HCT116 (cell line): ENCODE measurements around the gene CASP7. TPM values are rescaled to one million over a fixed set of nuclear protein-coding genes. Genes with fewer than 3 reads are reported as not detected.

ENCODE experiments used
- ATAC-seq: fragments of 200-7000 bp; cut with Tn5 transposase; 2 replicates; pipeline ENCODE4 v1.9.1; 2020; ENCODE audit warnings: mild to moderate bottlenecking, moderate library complexity
- BruUV-seq: library from RNA; stranded (reverse); fragments of 400-500 nt; replicated peaks from 2 replicates; lab custom pipeline; 2021; lab: Mats Ljungman, UMichigan
- CTCF ChIA-PET: fragments of 300-600 bp; sonication (Branson Sonifier 250); formaldehyde crosslinking; loops from one replicate; lab custom pipeline; 2021; ENCODE audit warnings: antibody characterized with exemption; lab: Charles Lee
- POLR2A ChIA-PET: fragments of 300-600, 350-600 bp; sonication (Branson Sonifier 250); formaldehyde crosslinking; loops from one replicate; lab custom pipeline; 2021; ENCODE audit warnings: antibody characterized with exemption; lab: Charles Lee
- RAD21 ChIA-PET, 2 experiments: fragments of 300-600 bp; sonication (Branson Sonifier 250); formaldehyde crosslinking; loops; one replicate each; lab custom pipeline; 2023; ENCODE audit warnings: low total read pairs in 2 of 2; ENCODE audit not compliant: uncharacterized antibody in 2 of 2, unreplicated experiment in 2 of 2, low non-redundant PET in 1 of 2; lab: Charles Lee
- DNase-seq: peaks from one replicate; pipeline ENCODE4 v3.0.0-alpha.2; 2010; ENCODE audit warnings: low read depth, low spot score
- H2AFZ ChIP-seq: fragments of 200-600 bp; shearing (Covaris generic), sonication (generic); 2 replicates; pipeline ENCODE4 v1.6.1; 2017; ENCODE audit warnings: low read depth, mixed run types, mixed read lengths, antibody characterized with exemption, low read length; ENCODE audit not compliant: poor library complexity, severe bottlenecking
- H3K27ac ChIP-seq: 2 replicates; pipeline ENCODE4 v1.5.1; 2012; ENCODE audit warnings: low read depth, low read length
- H3K27me3 ChIP-seq: fragments of 200-600 bp; sonication (generic); 2 replicates; pipeline ENCODE4 v1.6.1; 2016; ENCODE audit warnings: mixed run types, low read length, mixed read lengths; ENCODE audit not compliant: insufficient read depth
- H3K36me3 ChIP-seq, 2 experiments: fragments of 200-500 bp in 1 of 2; fragments of 200-600 bp in 1 of 2; sonication (Bioruptor generic) in 1 of 2; sonication (generic) in 1 of 2; 2 replicates each; pipeline versions ENCODE4 v1.5.1 to v1.6.1; 2014 to 2016; ENCODE audit warnings: low read length in 2 of 2, inconsistent platforms in 1 of 2, mixed read lengths in 1 of 2, mixed run types in 1 of 2; ENCODE audit not compliant: insufficient read depth in 2 of 2, control insufficient read depth in 1 of 2
- H3K4me1 ChIP-seq, 2 experiments: fragments of 200-600 bp in 1 of 2; sonication (generic) in 1 of 2; 2 replicates each; pipeline versions ENCODE4 v1.5.1 to v1.6.1; 2012 to 2017; ENCODE audit warnings: low read length in 2 of 2, inconsistent platforms in 1 of 2, mild to moderate bottlenecking in 1 of 2, mixed read lengths in 1 of 2, mixed run types in 1 of 2, moderate library complexity in 1 of 2; ENCODE audit not compliant: insufficient read depth in 2 of 2, control insufficient read depth in 1 of 2
- H3K4me2 ChIP-seq: fragments of 200-600 bp; sonication (generic); 2 replicates; pipeline ENCODE4 v1.6.1; 2017; ENCODE audit warnings: mixed run types, low read length, mixed read lengths
- H3K4me3 ChIP-seq, 2 experiments: fragments of 200-600 bp in 1 of 2; sonication (generic) in 1 of 2; replicated peaks in 1 of 2; 2 replicates each; pipeline ENCODE4 v1.5.1; 2011 to 2016; ENCODE audit warnings: low read length in 2 of 2, control low read depth in 1 of 2, low read depth in 1 of 2, mild to moderate bottlenecking in 1 of 2, mixed read lengths in 1 of 2, mixed run types in 1 of 2
- H3K79me2 ChIP-seq: fragments of 200-600 bp; sonication (generic); 2 replicates; pipeline ENCODE4 v1.6.1; 2017; ENCODE audit warnings: mild to moderate bottlenecking, mixed run types, low read length, moderate library complexity, mixed read lengths; ENCODE audit not compliant: insufficient read depth
- H3K9ac ChIP-seq: fragments of 200-600 bp; sonication (generic); 2 replicates; pipeline ENCODE4 v1.6.1; 2016; ENCODE audit warnings: low read length, mixed read lengths
- H3K9me2 ChIP-seq: fragments of 200-600 bp; sonication (generic), shearing (Covaris generic); 2 replicates; pipeline ENCODE4 v1.6.1; 2017; ENCODE audit warnings: mixed run types, mild to moderate bottlenecking, moderate library complexity; ENCODE audit not compliant: insufficient read depth
- H3K9me3 ChIP-seq, 2 experiments: fragments of 200-500 bp in 1 of 2; fragments of 200-600 bp in 1 of 2; sonication (Bioruptor generic) in 1 of 2; sonication (generic) in 1 of 2; 2 replicates each; pipeline ENCODE4 v1.6.1; 2014 to 2017; ENCODE audit warnings: low read length in 2 of 2, mixed read lengths in 2 of 2, inconsistent platforms in 1 of 2, low read depth in 1 of 2, mild to moderate bottlenecking in 1 of 2, mixed run types in 1 of 2, moderate library complexity in 1 of 2; ENCODE audit not compliant: control insufficient read depth in 1 of 2, insufficient read depth in 1 of 2
- H4K20me1 ChIP-seq: fragments of 200-600 bp; sonication (generic), shearing (Covaris generic); 2 replicates; pipeline ENCODE4 v1.6.1; 2017; ENCODE audit warnings: mixed run types, mild to moderate bottlenecking, moderate library complexity; ENCODE audit not compliant: insufficient read depth
- CBX3 ChIP-seq: IDR thresholded peaks from 2 replicates; pipeline ENCODE4 v1.6.1; 2012; ENCODE audit warnings: low read depth
- CEBPB ChIP-seq: IDR thresholded peaks from 2 replicates; pipeline ENCODE4 v1.6.1; 2012; ENCODE audit warnings: low read depth
- EGR1 ChIP-seq: IDR thresholded peaks from 2 replicates; pipeline ENCODE4 v1.6.1; 2012; ENCODE audit warnings: low read depth
- EZH2phosphoT487 ChIP-seq: fragments of 200-600 bp; IDR thresholded peaks from 2 replicates; pipeline ENCODE4 v1.6.1; 2018; ENCODE audit warnings: antibody characterized with exemption, borderline replicate concordance
- FOSL1 ChIP-seq: IDR thresholded peaks from 2 replicates; pipeline ENCODE4 v1.6.1; 2012; ENCODE audit warnings: low read depth
- POLR2AphosphoS5 ChIP-seq: IDR thresholded peaks from 2 replicates; pipeline ENCODE4 v1.6.1; 2011; ENCODE audit warnings: mild to moderate bottlenecking, low read depth, low read length, moderate library complexity
- RAD21 ChIP-seq: IDR thresholded peaks from 2 replicates; pipeline ENCODE4 v1.6.1; 2012; ENCODE audit warnings: low read depth, mild to moderate bottlenecking
- SIN3A ChIP-seq: IDR thresholded peaks from 2 replicates; pipeline ENCODE4 v1.6.1; 2012; ENCODE audit warnings: low read depth
- SP1 ChIP-seq: IDR thresholded peaks from 2 replicates; pipeline ENCODE4 v1.6.1; 2012; ENCODE audit warnings: low read depth
- SRF ChIP-seq: IDR thresholded peaks from 2 replicates; pipeline ENCODE4 v1.6.1; 2012; ENCODE audit warnings: low read depth
- TCF7L2 ChIP-seq: IDR thresholded peaks from 2 replicates; pipeline ENCODE4 v1.7.0; 2011; ENCODE audit warnings: borderline replicate concordance, inconsistent platforms; ENCODE audit not compliant: insufficient read depth, insufficient read length; ENCODE audit errors: extremely low read depth
- ZNF274 ChIP-seq: fragments of 200-500 bp; sonication (Bioruptor generic); IDR thresholded peaks from 2 replicates; pipeline ENCODE4 v1.6.1; 2014; ENCODE audit warnings: mild to moderate bottlenecking, low read depth, low read length, inconsistent platforms
- intact Hi-C: fragments of 100-400 bp; cut with micrococcal nuclease; formaldehyde crosslinking; loops from 2 replicates; pipeline ENCODE4 v1.10.0; 2022
- total RNA-seq: library from RNA; stranded (reverse); gene quantifications from one replicate; pipeline ENCODE4 v1.2.1, GENCODE V29; 2021; ENCODE audit not compliant: unreplicated experiment
- TF ChIP-seq, protein P1 (sequence below), 3 experiments: fragments of 200-600 bp in 1 of 3; sonication (generic) in 1 of 3; IDR thresholded peaks in 2 of 3; conservative IDR thresholded peaks in 1 of 3; 2 replicates each; pipeline ENCODE4 v1.5.1; 2012 to 2017; ENCODE audit warnings: low read depth in 2 of 3, low read length in 2 of 3, antibody characterized with exemption in 1 of 3, borderline replicate concordance in 1 of 3, control low read depth in 1 of 3, mild to moderate bottlenecking in 1 of 3, mixed read lengths in 1 of 3, mixed run types in 1 of 3, moderate library complexity in 1 of 3; ENCODE audit not compliant: insufficient read depth in 1 of 3
- TF ChIP-seq, protein P2 (sequence below): IDR thresholded peaks from 2 replicates; pipeline ENCODE4 v1.6.1; 2011; ENCODE audit warnings: mild to moderate bottlenecking, low read length, moderate library complexity; ENCODE audit not compliant: insufficient replicate concordance; ENCODE audit errors: extremely low read depth

The CASP7 gene
- total RNA-seq, 1 experiment from 2014 or later: 30.5 TPM

DNA sequence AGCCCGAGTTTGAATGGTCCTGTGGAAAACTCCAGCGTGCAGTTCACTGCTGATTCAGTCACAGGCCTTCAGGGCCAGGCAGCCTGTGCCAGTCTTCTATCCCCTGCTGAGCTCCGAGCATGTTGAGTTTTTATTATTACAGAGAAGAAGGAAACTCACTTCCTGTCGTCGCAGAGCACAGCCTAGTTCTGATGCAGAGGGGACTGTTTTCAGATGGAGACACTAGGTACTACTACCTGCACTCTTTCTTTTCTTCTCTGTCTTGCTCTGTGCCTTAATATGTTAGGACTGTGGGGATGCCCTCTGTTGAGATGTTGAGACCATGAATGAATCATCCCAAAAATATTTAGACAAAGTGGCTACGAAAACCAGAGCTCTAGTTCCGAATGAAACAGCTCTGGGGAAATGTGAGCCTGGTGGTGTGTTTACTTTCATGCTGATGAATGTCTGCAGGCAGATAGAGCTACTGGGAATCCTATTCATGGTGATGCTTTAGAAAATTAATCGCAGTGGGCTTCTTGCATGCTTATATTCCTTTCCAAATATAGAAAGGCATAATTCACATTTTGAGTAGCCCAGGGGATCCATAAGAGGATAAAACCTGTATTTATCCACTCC, 29.6 kb downstream of the CASP7 start (continued):
- TF ChIP-seq, protein P1, sequence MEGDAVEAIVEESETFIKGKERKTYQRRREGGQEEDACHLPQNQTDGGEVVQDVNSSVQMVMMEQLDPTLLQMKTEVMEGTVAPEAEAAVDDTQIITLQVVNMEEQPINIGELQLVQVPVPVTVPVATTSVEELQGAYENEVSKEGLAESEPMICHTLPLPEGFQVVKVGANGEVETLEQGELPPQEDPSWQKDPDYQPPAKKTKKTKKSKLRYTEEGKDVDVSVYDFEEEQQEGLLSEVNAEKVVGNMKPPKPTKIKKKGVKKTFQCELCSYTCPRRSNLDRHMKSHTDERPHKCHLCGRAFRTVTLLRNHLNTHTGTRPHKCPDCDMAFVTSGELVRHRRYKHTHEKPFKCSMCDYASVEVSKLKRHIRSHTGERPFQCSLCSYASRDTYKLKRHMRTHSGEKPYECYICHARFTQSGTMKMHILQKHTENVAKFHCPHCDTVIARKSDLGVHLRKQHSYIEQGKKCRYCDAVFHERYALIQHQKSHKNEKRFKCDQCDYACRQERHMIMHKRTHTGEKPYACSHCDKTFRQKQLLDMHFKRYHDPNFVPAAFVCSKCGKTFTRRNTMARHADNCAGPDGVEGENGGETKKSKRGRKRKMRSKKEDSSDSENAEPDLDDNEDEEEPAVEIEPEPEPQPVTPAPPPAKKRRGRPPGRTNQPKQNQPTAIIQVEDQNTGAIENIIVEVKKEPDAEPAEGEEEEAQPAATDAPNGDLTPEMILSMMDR (IDR thresholded peaks at IDR 0.05 in 2 of 3, conservative IDR thresholded peaks at IDR 0.05 in 1 of 3; ENCODE audit: borderline replicate concordance in 1 of 3, insufficient read depth in 1 of 3, low read depth in 2 of 3, low read length in 2 of 3): no peak
- TF ChIP-seq CBX3 (no peak), EZH2phosphoT487 (no peak), SIN3A (no peak), RAD21 (no peak), TCF7L2 (no peak)

DNA sequence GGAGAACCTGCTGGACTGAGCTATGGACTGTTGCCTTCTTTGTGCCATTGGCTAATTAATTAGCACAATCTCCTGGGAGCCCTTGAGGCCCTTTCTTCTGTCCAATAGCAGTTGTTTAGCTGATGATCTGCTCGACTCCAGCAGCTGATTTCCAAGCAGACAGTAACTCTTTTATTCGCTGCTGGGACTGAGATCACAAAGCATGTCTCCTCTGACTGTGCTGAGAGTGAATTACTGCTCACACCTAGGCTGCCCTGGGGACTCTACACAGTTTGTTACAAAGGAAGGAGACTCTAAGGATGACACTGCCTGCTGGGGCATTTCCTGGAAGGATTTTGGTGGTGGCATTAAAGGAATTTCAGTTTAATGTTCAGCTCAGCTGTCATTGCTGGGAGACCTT, 31.4 kb downstream of the CASP7 start:
- Histone ChIP-seq H3K9me2 (no peaks in the 10 kb centered on the region), H2AFZ (no peak overlapping the region), H3K27me3 (no peaks in the 10 kb centered on the region), H3K4me3 (no peak overlapping the region), H3K9me3 (no peaks in the 10 kb centered on the region), H3K36me3 (no peaks in the 10 kb centered on the region), H3K4me1 (no peaks in the 10 kb centered on the region), H3K4me2 (no peak overlapping the region), H3K27ac (no peak overlapping the region), H3K79me2 (no peaks in the 10 kb centered on the region; the same call in 1 of the 2 replicates)
- POLR2A ChIA-PET: no interaction called here
- RAD21 ChIA-PET: no interaction called here
- ATAC-seq: no peak
- CTCF ChIA-PET: interaction anchor here (0.8 kb wide), 1 partner anchor 399 kb away, joined by 3 read pairs; no protein-coding TSS in a partner anchor
- BruUV-seq: no TSS peak
- intact Hi-C loops: no loop called here
- TF ChIP-seq EZH2phosphoT487 (no peak), ZNF274 (no peak), SIN3A (no peak), SP1 (no peak), SRF (no peak), RAD21 (no peak), FOSL1 (no peak), CEBPB (no peak), EGR1 (no peak), POLR2AphosphoS5 (no peak)
- TF ChIP-seq, protein P1 (IDR thresholded peaks at IDR 0.05 in 2 of 3, conservative IDR thresholded peaks at IDR 0.05 in 1 of 3; ENCODE audit: borderline replicate concordance in 1 of 3, insufficient read depth in 1 of 3, low read depth in 2 of 3, low read length in 2 of 3): no peak
- TF ChIP-seq, protein P2, sequence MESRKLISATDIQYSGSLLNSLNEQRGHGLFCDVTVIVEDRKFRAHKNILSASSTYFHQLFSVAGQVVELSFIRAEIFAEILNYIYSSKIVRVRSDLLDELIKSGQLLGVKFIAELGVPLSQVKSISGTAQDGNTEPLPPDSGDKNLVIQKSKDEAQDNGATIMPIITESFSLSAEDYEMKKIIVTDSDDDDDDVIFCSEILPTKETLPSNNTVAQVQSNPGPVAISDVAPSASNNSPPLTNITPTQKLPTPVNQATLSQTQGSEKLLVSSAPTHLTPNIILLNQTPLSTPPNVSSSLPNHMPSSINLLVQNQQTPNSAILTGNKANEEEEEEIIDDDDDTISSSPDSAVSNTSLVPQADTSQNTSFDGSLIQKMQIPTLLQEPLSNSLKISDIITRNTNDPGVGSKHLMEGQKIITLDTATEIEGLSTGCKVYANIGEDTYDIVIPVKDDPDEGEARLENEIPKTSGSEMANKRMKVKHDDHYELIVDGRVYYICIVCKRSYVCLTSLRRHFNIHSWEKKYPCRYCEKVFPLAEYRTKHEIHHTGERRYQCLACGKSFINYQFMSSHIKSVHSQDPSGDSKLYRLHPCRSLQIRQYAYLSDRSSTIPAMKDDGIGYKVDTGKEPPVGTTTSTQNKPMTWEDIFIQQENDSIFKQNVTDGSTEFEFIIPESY: no peak
- TF ChIP-seq, all 23 proteins: peak for 0
- no peak for DNase-seq
- Histone ChIP-seq H3K9ac (no peak overlapping the region), H4K20me1 (no peaks in the 10 kb centered on the region)
